ENCODE results near the gene DDX11.
"Not testable (repeated sequence)": the region's sequence is repeated elsewhere in the genome, so short reads cannot be mapped to it uniquely, and the experiment has no call there.

Gene DDX11

GRCh38 chr12:31099434-31099833 is 25.8 kb downstream of the DDX11 start:
- not testable (repeated sequence) for DNase-seq (ENCODE audit: low read depth in 3 of 3)

GRCh38 chr12:31100503-31101208 is 27.0 kb downstream of the DDX11 start:
- not testable (repeated sequence) for DNase-seq (ENCODE audit: low read depth in 3 of 3)

GRCh38 chr12:31102125-31102524 is 28.5 kb downstream of the DDX11 start:
- DNase-seq (ENCODE audit: low read depth in 3 of 3) = not testable (repeated sequence)

GRCh38 chr12:31102596-31102995 is 28.9 kb downstream of the DDX11 start:
- DNase-seq (ENCODE audit: low read depth in 3 of 3) = not testable (repeated sequence)

- not testable (repeated sequence) for DNase-seq (ENCODE audit: low read depth in 3 of 3)
These were observed 29.9 kb downstream of the DDX11 start for GRCh38 chr12:31103561-31103975.

- not testable (repeated sequence) for DNase-seq (ENCODE audit: low read depth in 3 of 3)
These were observed 30.6 kb downstream of the DDX11 start for GRCh38 chr12:31104220-31104619.

- not testable (repeated sequence) for DNase-seq (ENCODE audit: low read depth in 3 of 3)
These were observed 31.1 kb downstream of the DDX11 start for GRCh38 chr12:31104773-31105172.

- DNase-seq (ENCODE audit: low read depth in 3 of 3) = no peak
These were observed 32.0 kb downstream of the DDX11 start for GRCh38 chr12:31105668-31106067.

- DNase-seq (ENCODE audit: low read depth in 3 of 3) = no peak
These were observed 32.6 kb downstream of the DDX11 start for GRCh38 chr12:31106101-31106803.

- not testable (repeated sequence) for DNase-seq (ENCODE audit: low read depth in 3 of 3)
These were observed 36.1 kb downstream of the DDX11 start for GRCh38 chr12:31109773-31110172.

- not testable (repeated sequence) for DNase-seq (ENCODE audit: low read depth in 3 of 3)
These were observed 36.6 kb downstream of the DDX11 start for GRCh38 chr12:31110263-31110662.

GRCh38 chr12:31115092-31115601 is 41.5 kb downstream of the DDX11 start:
- not testable (repeated sequence) for DNase-seq (ENCODE audit: low read depth in 3 of 3)

GRCh38 chr12:31116846-31117202 is 43.2 kb downstream of the DDX11 start:
- not testable (repeated sequence) for DNase-seq (ENCODE audit: low read depth in 3 of 3)

GRCh38 chr12:31117203-31118011 is 43.7 kb downstream of the DDX11 start:
- DNase-seq (ENCODE audit: low read depth in 3 of 3) = peak; percentile 22 to 55 (median 33)

GRCh38 chr12:31118347-31119191 is 44.9 kb downstream of the DDX11 start:
- peak in 1 of 3 experiments; percentile 28 for DNase-seq (ENCODE audit: low read depth in 3 of 3)

- DNase-seq (ENCODE audit: low read depth in 3 of 3) = no peak
These were observed 45.6 kb downstream of the DDX11 start for GRCh38 chr12:31119192-31119802.

GRCh38 chr12:31119803-31120211 is 46.1 kb downstream of the DDX11 start:
- no peak for DNase-seq (ENCODE audit: low read depth in 3 of 3)

GRCh38 chr12:31120392-31121008 is 46.8 kb downstream of the DDX11 start:
- DNase-seq (ENCODE audit: low read depth in 3 of 3) = no peak

- DNase-seq (ENCODE audit: low read depth in 3 of 3) = not testable (repeated sequence)
These were observed 47.5 kb downstream of the DDX11 start for GRCh38 chr12:31121022-31121728.

GRCh38 chr12:31122481-31122880 is 48.8 kb downstream of the DDX11 start:
- no peak for DNase-seq (ENCODE audit: low read depth in 3 of 3)

Measured in stimulated activated CD4-positive, alpha-beta T cell treated with anti-CD3 and anti-CD28 coated beads, TNF-alpha, amount 100 ng/mL, for 24 hours (primary cell).